Caki2 (cell line): ENCODE data around the gene ARVCF. TPM values are rescaled to one million over a fixed set of nuclear protein-coding genes. Genes with fewer than 3 reads are reported as not detected.

Experiments used
- DNase-seq: peaks from one replicate; pipeline ENCODE4 v3.0.0-alpha.2; 2015; ENCODE audit warnings: low read depth
- in situ Hi-C: cut with HindIII; loops from 2 replicates; pipeline ENCODE4 v1.10.0; 2016; ENCODE audit warnings: low sequenced_read_pairs, low pct_unique_long_range_greater_than_20kb, mixed read lengths
- total RNA-seq: library from RNA; depleted of rRNA; stranded (reverse); fragments of >200 nt; shearing (Covaris generic); gene quantifications from 2 replicates; pipeline ENCODE4 v1.2.3, GENCODE V29; 2014; ENCODE audit warnings: low replicate concordance

The ARVCF gene
- total RNA-seq, 1 experiment from 2014 or later, result 15.2 TPM

DNA sequence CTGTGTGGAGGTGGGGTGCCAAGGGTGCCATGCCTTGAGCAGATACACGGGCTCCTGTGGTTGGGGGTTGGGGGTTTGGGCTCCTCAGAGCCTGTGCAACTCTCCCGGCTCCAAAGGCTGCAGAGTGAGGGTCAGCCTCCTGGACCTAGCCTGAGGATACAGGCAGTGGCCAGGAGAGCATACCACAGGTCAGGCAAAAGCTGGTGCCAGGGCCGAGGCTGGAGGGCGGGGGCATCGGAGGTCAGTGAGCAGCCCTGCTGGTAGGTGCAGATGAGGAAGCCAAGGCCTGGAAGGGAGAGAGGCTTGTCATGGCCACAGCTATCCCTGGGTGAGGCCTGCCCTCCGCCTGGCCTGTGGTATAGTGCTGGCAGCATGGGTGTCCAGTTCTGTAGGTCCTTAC, 37.9 kb upstream of the ARVCF start:
- no peak for DNase-seq
- in situ Hi-C loops, result no loop called here

DNA sequence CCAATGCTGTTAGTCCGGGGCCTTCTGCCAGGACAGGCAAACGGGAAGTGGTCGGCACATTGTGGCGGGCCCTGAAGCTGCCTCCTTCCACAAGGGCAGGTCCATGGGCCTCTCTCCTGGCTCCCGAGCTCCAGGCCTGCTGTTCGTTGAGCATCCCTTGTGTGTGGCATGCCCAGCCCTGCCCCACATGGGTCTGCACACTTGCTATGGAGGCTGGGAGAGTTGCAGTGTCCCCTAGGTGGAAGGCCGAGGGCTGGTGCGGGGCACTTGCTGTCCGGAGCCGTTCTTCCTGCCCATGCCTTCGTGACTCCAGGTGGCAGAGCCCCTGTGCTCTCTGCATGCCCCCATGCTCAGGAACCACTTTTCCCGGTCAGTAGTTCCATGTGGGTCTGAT, 37.4 kb upstream of the ARVCF start:
- in situ Hi-C loops, result no loop called here
- DNase-seq, result no peak

DNA sequence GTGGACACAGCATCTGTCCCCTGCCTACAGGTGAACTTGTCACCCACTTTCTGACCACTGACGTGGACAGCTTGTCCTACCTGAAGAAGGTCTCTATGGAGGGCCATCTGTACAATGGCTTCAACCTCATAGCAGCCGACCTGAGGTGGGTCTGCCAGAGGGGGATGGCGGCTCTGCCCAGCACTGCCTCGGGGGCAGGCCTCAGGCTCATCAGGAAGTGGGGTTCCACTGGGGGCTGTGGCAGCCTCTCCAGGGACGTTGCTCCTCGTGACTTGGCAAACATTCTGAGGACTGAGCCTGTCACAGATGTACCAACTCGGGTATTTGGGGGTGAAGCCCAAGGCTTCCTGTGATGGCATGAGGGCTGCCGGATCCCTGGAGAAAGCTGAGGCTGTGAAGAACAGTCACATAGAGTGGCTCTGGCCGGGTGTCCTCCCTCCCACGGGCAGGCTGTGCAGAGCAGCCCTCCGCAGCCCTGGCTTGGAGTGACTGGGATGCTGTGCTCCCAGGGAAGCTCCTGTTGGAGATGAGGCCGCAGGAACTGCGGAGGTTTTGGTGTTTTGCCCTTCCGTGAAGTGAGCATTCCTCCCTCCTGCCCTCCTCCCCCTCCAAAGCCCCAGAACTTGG, 36.9 kb upstream of the ARVCF start:
- in situ Hi-C loops, result no loop called here
- DNase-seq, result no peak

DNA sequence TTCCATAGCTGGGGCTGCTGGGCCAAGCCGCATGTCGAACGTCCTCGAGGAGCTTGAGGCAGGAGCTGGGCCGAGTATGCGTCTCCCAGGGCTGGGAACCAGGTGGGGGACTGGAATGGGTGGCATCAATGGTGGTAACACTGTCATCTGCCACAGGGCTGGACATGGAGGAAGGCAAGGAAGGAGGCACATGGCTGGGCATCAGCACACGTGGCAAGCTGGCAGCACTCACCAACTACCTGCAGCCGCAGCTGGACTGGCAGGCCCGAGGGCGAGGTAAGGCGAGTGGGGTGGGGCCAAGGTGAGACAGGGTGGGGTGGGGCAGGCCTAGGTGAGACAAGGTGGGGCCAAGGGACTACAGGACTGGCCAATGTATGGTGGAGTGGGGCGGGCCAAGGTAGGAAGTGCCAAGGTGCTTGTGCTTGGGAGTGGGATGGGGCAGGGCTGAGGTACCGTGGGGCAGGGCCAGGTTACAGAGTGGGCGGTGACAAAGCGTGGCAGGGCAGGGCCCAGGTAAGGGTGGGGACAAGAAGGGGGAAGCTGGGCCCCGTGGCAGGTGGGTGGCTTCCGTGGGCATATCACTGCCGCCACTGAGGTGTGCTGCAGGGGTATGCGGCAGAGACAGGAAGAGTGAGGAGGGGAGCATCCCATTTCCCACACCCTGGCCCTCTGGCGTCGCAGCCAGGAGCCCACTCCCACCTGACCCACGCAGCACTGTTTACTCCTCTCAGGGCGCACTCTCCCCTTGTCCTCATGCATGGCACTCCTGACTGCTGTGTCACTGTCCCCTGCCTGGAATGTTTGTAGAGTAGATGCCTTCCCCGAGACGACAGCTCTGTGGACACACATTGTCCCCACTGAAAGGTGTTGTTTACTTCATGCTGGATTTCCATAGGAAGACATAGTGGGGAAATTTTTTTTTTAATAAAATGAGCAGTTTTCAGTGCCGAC, 36.0 kb upstream of the ARVCF start:
- DNase-seq, result no peak
- in situ Hi-C loops, result no loop called here

DNA sequence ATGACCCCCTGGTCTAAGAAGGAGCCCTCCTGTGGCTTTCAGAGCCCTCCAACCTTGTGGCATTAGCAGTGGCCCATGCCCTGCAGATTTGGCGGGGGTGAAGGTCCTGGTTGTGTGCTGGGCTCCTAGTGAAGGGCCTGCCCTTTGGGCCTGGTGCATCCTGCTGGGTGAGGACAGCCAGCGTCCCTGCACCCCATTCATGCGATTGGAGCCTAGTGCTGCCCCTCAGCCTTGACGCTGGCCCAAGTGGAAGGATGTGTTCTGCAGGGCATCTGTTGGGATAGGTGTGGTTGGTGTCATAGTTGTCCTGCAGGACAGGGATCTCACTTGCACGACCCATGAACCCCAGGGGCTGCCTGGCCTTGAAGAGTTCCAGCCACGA, 35.3 kb upstream of the ARVCF start:
- no peak for DNase-seq
- in situ Hi-C loops, result no loop called here

DNA sequence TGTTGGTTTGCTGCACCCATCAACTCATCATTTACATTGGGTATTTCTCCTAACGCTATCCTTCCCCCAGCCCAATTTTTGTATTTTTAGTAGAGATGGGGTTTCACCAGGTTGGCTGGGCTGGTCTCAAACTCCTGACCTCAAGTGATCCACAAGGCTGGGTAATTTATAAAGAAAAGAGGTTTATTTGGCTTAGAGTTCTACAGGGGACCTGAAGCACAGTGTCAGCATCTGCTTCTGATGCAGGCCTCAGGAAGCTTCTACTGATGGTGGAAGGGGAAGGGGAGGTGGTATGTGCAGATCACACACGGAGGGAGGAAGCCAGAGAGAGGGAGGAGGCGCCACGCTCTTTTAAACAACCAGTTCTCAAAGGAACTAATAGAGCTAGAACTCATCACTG, 30.1 kb upstream of the ARVCF start:
- DNase-seq, result no peak
- in situ Hi-C loops, result no loop called here

DNA sequence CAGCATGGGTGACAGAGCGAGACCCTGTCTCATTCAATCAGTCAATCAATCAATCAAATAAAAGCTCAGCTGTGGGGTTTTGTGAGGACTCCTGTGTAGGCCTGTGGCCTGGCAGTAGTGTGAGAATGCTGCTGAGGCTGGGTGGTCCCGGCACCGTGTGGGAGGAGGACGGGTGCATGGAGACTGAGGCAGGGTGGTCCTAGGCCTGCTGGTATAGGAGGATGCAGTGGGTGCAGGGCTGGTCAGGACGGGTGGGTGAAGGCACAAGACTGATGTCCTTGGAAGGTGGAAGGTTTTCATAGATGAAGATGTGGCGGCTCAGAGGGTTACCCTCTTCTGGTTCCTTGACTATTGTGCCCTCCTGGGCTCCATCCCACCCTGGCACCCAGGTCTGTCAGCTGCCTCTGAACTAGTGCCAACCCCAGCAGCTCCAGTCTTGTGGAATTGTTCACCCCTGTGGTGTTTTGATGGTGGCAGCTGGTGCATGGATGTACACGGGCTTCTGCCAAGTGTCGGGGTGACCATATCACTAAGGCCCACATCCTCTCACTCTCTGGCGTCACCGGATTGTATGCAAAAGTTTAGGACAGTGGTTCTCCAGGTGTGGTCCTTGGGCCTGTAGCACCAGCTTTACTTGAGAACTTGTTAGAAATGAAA, 28.0 kb upstream of the ARVCF start:
- in situ Hi-C loops, result no loop called here
- no peak for DNase-seq

DNA sequence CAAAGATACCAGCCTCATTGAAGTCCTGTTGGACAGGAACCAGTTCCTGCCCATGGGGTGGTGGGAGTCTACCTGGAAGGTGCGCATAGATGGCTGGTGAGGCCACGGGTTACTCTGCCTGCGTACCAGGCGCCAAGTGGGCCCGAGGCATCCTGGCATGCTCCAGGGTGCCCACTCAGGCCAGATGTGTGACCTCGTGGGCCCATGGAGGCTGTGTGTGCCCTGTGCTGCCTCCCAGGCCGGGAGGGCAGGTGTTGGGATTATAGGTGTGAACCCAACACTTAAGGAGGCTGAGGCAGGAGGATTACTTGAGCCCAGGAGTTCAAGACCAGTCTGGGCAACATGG, 27.3 kb upstream of the ARVCF start:
- in situ Hi-C loops, result no loop called here

DNA sequence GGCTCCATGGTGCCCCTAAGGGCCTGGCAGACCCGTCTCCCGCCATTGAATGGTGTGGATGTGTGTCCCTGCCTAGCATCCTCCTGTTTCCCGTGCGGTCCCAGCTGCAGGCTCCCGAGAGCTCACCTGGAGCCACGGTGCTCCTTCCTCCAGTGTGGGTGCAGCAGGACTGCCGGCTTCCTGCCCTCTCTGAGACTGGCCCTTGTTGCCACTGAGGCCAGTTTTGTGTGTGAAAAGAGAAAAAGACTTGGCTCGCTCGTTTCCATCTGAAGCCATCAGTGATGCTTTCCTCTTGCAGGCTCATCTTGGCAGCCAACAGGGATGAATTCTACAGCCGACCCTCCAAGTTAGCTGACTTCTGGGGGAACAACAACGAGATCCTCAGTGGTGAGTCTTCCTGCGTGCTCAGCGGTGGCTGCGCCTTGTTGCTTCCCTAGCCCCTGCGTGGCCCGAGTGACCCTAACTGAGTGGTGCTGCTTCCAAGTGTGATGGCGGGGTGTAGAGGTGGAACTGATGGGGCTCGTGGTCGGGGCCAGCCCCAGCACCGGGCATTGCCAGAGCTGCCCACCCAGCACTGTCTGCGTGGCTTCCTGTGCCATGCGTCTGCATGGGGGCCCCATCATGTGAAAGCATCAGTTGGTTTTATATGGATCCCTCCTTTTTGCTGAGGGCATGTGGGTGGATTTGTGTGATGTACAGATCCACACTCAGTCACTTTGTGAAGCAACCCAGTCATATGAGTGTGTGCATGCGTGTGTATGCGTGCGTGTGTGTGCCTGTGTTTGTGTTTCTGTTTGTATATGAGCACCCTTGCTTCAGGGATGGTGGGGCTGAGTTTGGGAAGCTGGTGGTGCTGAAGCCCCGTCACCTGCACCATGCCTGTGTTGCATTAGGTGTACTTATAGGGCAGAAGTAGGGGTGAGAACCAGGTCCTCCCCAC, 26.7 kb upstream of the ARVCF start:
- DNase-seq, result no peak
- in situ Hi-C loops, result no loop called here

More for the DNA sequence above, 27.3 kb upstream of the ARVCF start:
- DNase-seq, result no peak

DNA sequence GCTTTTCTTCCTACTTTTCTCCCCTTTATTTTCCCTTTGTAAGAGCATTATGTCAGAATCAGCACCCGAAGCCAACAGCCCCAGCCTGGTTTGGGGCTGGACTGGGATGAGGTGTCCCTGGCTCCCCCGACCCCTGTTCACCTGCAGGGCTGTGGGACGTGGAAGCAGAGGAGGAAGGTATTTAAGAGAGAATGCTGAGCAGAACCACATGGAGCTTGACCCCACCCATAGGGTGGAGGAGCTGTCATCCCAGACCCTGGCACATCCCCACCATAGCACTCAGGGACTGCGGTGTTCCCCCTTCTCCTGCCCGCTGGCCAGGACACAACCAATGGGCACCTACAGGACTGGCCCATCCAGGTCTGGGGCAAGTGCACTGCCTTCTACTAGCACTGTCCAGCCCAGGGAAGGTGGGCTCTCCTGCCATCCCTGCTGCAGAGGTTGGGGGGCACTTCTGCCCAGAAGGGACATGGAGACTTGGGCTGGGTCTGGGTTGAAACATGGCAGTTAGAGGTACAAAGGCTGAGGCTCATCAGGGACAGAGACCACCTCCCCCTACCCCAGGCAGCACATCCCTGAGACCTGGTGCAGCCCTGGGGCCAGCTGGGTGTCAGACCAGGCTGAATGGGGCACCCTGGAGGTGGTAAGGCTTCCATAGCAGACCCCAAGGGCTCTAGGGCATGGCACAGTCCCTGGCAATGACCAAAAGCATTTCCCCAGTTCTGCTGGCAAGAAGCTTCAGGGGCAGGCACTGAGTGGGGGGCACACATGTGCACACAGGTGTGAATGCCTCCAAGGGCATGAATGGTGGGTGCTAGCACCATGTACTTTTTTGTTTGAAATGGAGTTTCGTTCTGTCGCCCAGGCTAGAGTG, 23.9 kb upstream of the ARVCF start:
- in situ Hi-C loops, result no loop called here
- no peak for DNase-seq

DNA sequence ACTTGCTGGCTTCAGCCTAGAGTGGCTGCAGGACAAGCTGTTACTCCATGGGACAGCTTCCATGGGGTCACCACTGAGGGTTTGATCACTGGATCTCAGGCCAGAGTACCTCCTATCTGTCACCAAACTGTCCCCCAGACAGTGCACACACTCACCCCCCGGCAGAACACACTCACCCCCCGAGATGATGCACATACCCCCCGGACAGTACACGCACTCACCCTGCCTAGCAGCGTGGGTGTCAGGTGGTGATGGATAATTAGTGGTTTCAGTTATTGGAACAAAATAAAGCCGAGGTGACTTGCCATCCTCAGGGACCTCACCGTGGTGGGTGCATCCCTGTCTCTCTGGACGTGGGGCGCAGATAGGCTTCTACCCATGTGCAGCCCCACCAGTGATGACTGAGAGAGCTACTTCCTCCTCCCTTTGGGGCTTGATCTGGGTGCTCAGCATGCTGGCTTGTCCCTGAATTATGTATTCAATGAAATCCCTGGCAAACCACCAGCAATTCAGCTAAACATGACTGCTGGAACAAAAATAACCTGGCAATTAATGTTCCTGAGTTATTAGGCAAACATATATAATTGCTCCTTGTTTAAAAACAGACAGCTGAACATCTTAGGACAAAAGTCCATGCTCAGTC, 23.2 kb upstream of the ARVCF start:
- DNase-seq, result no peak
- in situ Hi-C loops, result no loop called here

DNA sequence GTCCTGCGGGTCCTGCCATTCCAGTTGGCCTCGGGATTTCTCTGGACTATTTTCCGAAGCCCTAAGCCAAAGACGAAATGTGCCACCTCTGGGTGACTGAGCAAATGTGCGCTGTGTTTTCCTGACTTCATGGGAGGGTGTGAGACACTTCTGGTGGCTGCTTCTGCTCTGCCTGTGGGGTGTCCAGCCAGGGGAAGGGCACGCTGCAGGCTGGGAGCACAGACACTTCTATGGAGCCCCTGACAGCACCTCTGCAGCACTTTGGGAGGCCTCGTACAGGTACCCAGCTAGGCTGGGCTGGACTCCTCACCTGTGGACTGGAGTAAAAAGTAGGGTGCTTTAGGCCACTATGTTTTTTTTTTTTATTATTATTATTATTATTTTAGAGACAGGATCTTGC, 22.0 kb upstream of the ARVCF start:
- in situ Hi-C loops, result no loop called here
- DNase-seq, result no peak

DNA sequence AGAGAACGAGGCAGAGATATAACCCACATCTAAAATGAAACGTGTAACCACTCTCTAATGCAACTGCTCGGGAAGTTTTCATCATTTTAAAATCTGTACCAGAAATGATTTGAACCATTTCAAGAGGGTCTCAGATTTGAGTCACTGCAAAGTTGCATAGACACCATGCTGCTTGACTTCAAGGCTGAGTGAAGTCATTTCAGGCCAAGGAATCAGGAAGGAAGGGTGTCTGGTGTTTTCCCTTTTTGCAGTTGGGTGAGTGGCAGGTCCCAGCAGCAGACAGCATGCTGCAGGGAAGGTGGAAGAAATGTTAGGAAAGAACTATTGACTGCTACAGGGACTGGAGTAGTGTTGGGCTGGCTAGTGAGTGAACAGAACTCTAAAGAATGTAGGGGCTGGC, 20.8 kb upstream of the ARVCF start:
- no peak for DNase-seq
- in situ Hi-C loops, result no loop called here

DNA sequence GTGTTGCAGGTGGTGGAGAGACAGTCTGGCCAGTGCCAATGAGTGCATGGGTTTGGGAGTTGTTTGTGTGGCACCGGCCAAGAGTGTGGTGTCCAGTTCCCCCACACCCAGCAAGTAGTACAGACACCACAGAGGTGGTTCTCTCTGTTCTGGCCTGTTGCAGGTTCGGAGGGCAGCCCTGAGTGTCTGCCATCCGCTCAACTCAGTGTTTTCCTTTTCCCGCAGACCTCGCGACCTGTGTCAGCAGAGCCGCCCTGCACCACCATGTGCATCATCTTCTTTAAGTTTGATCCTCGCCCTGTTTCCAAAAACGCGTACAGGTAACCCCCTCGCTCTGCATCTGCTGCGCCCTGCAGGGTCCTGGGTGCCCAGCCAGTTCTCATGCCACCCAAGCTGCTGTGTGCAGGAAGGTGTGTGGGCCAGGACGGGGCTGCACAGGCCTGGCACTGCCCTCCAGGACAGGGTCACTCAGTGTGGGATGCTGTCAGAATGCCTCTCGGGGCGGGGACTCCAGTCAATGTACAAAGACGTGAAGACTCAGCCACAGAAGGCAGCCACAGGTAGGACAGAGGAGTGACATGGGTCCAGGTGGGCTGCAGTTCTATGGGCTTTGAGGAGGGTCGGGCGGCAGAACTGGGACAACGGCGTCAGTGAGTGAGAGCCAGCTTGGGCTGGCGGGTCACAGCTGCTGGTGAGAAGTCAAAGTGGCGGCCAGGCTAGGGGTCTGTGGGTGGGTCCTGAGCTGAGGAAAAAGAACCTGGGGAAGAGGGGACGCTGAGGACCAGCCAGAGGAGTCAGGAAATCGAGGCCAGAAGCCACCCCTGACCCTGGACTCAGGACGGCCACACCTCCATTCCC, 20.1 kb upstream of the ARVCF start:
- no peak for DNase-seq
- in situ Hi-C loops, result no loop called here

DNA sequence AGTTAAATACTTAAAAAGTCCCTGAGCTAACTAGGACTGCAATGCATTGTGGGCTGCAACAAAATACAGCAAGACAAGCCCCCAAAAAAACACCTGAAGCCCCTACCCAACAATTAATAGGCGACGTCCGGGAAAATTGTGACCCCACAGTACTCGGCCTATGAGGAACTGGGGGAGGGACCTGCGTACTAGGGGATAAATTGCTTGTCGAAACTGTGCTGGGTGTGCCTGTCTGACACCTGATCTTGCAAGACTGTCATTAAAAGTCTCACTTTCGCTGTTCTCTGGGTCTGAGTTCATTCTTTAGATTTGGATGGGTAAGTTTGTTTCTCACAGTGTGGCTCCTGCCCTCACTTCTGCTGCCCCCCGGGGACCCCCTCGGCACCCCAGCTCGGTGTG, 19.5 kb upstream of the ARVCF start:
- no peak for DNase-seq
- in situ Hi-C loops, result no loop called here

DNA sequence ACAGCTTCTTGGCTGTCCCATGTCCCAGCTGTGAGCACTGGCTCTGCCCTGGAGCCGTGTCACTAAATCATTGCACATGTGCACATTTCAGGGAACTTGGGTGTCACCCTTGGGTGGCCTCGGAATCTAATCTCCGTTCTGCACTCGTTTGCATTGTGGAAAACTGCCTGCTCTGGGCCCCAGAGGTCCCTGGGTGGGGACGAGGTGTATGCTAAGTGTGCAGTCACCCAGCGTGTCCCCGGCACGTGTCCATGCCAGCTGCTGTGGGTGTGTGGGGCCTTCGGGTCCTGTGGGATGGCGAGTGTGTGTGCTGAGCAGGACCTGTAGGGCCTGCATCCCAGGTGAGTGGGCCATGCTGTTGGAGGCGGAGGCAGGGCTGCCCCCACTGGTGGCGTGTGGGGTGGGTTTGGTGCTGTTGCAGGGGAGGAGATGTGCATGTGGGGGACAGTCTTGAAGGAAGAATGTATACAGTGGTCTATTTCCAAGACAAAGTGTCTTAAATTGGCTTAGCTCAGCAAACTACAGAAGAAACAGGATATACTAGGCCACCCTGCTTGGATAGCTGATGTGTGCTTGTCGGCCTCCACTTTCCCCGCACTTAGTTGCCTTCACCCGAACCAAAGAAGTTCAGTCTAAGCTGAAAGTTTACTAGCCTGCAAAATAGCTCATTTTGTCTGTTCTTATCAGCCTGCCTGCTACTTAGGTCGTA, 18.9 kb upstream of the ARVCF start:
- DNase-seq, result no peak
- in situ Hi-C loops, result no loop called here
